Measurements from ENCODE around the gene ATP1A3.
A peak's percentile ranks its signal among the peaks of the same experiment; 100 is the strongest.
"Not testable (repeated sequence)": the region's sequence is repeated elsewhere in the genome, so short reads cannot be mapped to it uniquely, and the experiment has no call there.

ATP1A3 gene

DNA sequence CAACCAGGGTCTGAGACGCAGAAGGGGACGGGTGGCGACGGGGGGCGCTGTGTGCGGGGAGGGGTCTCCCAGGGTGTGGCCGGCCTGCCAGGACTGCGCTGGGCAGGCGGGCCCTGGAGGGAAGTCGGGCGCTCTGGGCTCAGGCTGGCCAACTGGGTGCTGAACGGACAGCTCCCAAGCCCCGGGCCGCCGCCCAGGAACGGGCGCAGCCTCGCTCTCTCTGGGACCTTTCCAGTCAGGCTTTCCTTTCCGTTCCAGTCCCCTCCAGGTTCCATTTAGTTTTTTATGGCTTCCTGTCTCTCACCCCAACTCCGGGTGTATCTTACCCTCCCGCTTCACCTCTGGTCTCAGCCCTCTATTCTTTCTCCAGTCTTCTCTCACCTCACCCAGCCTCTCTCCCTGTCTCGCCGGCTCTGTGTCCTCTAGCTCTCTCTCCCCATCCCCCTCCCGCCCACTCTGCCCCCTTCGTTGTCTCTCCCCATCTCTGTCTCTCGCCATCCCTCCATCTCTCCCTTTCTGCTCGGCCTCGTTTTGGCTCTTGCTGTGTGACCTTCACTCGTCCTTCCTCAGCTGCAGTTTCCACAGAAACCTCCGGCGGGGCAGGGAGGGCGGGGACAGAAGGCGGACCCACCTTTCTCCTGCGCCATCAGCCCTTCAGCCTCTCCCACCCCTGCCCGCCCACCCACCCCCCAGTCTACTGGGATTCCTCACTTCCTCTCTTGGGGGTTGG lies 3.3 kb upstream of the ATP1A3 start:
- no peaks in the 10 kb centered on the region for H3K36me3 Mint-ChIP-seq
- no peak overlapping the region for H3K27ac Mint-ChIP-seq
- H3K27me3 Mint-ChIP-seq: peaks cover 78% of the 10 kb centered on the region
- ATAC-seq: peak; percentile 48
- H3K4me1 Mint-ChIP-seq: peaks cover 44% of the 10 kb centered on the region
- no peaks in the 10 kb centered on the region for H3K9me3 Mint-ChIP-seq
- peak overlapping the region; percentile 66 for H3K4me3 Mint-ChIP-seq

GRCh38 chr19:41995959-41996797 lies 2.1 kb upstream of the ATP1A3 start:
- H3K36me3 Mint-ChIP-seq: no peaks in the 10 kb centered on the region
- H3K4me1 Mint-ChIP-seq: peaks cover 44% of the 10 kb centered on the region
- H3K4me3 Mint-ChIP-seq: peak overlapping the region; percentile 1
- ATAC-seq: no peak
- H3K9me3 Mint-ChIP-seq: no peaks in the 10 kb centered on the region
- H3K27me3 Mint-ChIP-seq: peaks cover 68% of the 10 kb centered on the region
- H3K27ac Mint-ChIP-seq: no peak overlapping the region

DNA sequence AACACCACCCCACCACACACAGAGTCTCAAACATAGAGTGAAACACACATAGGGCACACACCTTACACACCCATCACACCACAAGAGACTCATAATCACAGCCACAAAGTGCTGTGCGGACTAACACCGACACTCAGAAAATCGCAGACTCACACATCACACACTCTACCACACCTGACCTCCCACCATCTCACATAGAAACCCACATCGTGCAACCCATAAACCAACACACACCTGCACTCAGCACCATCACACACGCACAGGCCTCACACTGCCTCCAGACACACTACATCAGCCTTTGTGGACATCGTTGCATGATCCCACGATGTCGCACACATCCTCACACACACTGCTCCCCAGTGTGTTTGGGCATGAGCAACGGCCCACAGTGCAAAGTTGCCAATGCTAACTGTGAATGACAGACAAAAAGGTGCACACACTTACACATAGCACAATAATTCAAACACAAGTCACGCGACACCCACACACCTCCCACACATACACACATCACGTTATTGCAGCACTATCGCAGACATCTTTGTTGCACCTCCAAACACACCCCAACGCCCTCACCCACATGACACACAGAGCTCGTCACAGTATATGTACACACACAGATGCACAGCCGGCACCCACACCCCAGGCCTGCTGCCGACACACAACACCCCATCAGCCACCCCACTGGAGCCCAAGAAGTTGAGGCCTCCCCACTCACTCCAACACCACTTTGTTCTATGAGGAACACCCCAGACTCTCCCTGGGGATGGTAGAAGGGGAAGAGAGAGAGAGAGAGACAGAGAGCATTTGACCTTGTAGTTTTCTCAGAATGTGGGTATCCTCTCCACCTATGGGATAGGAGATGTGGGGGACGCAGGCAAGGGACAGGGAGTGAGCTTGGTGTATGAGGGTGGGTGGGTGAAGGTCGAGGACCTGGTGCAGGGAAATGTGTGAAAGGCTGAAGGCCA lies 1.2 kb upstream of the ATP1A3 start:
- ATAC-seq: no peak
- no peak overlapping the region for H3K27ac Mint-ChIP-seq
- no peaks in the 10 kb centered on the region for H3K9me3 Mint-ChIP-seq
- H3K36me3 Mint-ChIP-seq: no peaks in the 10 kb centered on the region
- H3K4me1 Mint-ChIP-seq: peaks cover 44% of the 10 kb centered on the region
- peak overlapping the region; percentile 20 for H3K4me3 Mint-ChIP-seq
- peaks cover 59% of the 10 kb centered on the region for H3K27me3 Mint-ChIP-seq

DNA sequence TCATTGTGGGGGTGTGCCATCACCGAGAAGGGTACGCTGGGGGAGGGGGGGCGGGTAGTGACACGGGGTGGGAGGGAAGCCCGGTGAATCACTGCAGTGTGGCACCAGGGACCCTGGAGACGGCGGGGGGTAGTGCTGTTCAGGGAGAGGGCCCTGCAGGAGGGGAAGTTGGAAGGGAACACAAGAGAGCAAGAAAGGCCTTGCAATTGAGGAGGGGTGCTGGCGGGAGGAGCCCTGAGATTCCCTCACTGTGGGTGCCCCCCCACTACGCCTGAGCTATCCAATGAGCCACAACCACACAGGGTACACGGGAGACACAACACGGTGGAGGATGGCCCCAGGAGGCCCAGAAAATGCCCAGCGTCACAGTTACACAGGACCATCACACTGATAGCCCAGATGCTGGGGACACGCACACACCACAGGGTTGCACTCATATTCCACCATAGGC lies 516 bp upstream of the ATP1A3 start:
- H3K27ac Mint-ChIP-seq: no peak overlapping the region
- no peak for ATAC-seq
- no peak overlapping the region for H3K4me3 Mint-ChIP-seq
- peaks cover 52% of the 10 kb centered on the region for H3K27me3 Mint-ChIP-seq
- H3K36me3 Mint-ChIP-seq: no peaks in the 10 kb centered on the region
- peaks cover 43% of the 10 kb centered on the region for H3K4me1 Mint-ChIP-seq
- H3K9me3 Mint-ChIP-seq: no peaks in the 10 kb centered on the region

GRCh38 chr19:41991925-41992569 lies 2.0 kb downstream of the ATP1A3 start:
- H3K36me3 Mint-ChIP-seq, H3K27ac Mint-ChIP-seq, H3K4me3 Mint-ChIP-seq: not testable (repeated sequence)

GRCh38 chr19:41991025-41991424 lies 3.0 kb downstream of the ATP1A3 start:
- Mint-ChIP-seq H3K36me3 (no peaks in the 10 kb centered on the region), H3K4me1 (peaks cover 17% of the 10 kb centered on the region), H3K27me3 (peaks cover 23% of the 10 kb centered on the region), H3K27ac (no peak overlapping the region), H3K4me3 (no peak overlapping the region), H3K9me3 (no peaks in the 10 kb centered on the region)
- ATAC-seq: no peak

More at GRCh38 chr19:41991925-41992569, 2.0 kb downstream of the ATP1A3 start:
- ATAC-seq, H3K9me3 Mint-ChIP-seq: not testable (repeated sequence)
- H3K4me1 Mint-ChIP-seq: peaks cover 26% of the 10 kb centered on the region
- peaks cover 33% of the 10 kb centered on the region for H3K27me3 Mint-ChIP-seq

- no peak overlapping the region for H3K27ac Mint-ChIP-seq
- no peak overlapping the region for H3K4me3 Mint-ChIP-seq
- no peaks in the 10 kb centered on the region for H3K9me3 Mint-ChIP-seq
- no peak for ATAC-seq
- H3K4me1 Mint-ChIP-seq: peaks cover 16% of the 10 kb centered on the region
- H3K27me3 Mint-ChIP-seq: peaks cover 19% of the 10 kb centered on the region
- no peaks in the 10 kb centered on the region for H3K36me3 Mint-ChIP-seq
Observed at GRCh38 chr19:41990615-41991014, 3.4 kb downstream of the ATP1A3 start.

GRCh38 chr19:41990028-41990427 lies 4.0 kb downstream of the ATP1A3 start:
- Mint-ChIP-seq H3K4me1 (peaks cover 10% of the 10 kb centered on the region), H3K4me3 (no peak overlapping the region), H3K27me3 (peaks cover 13% of the 10 kb centered on the region), H3K36me3 (no peaks in the 10 kb centered on the region), H3K9me3 (no peaks in the 10 kb centered on the region), H3K27ac (no peak overlapping the region)
- ATAC-seq: no peak

DNA sequence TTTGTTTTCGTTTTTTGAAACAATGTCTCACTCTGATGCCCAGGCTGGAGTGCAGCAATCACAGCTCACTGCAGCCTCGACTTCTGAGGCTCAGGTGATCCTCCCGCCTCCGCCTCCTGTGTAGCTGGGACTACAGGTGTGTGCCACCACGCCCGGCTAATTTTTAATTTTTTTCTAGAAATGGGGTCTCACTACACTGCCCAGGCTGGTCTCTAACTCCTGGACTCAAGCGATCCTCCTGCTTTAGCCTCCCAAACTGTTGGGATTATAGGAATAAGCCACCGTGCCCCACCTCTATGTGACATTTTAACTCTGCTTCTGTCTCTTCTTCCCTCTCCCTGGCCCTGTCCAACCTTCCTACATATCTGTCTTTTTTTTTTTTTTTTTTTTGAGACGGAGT lies 5.1 kb downstream of the ATP1A3 start:
- H3K4me3 Mint-ChIP-seq: no peak overlapping the region
- no peaks in the 10 kb centered on the region for H3K36me3 Mint-ChIP-seq
- no peak overlapping the region for H3K27ac Mint-ChIP-seq
- peaks cover 6% of the 10 kb centered on the region for H3K4me1 Mint-ChIP-seq
- H3K27me3 Mint-ChIP-seq: peaks cover 8% of the 10 kb centered on the region
- no peak for ATAC-seq
- H3K9me3 Mint-ChIP-seq: no peaks in the 10 kb centered on the region

DNA sequence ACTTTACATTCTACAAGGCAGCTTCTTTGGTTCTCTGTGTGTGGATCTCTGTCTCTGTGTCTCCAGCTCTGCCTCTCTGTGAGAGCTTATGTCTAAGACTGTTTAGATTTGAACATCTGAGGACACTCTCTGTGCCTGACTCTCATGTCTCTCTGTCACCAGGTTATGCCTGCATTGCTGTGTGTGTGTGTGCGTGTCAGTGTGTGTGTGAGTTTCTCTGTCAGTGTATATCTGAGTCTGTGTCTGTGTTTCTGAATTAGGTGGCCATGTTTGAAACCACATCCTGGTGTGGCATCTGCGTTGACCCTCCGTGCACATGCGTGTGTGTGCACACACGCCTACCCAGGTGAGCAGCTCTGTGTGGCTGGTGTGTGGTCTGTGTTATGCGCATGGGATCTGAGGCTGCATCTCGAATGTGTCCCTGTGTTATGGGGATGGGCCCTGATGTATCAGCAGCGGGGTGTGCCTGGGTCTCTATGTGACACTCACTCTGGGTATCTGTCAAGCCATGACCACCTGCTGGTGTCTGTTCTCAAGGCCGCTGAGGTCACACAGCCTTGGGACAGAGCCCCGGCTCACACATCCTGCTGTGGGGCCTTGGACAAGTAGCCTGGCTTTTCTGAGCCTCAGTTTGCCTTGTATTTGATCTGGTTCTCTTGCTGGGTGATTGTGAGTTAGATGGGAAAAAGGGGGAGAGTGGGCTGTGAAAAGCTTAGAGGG lies 6.7 kb downstream of the ATP1A3 start:
- Mint-ChIP-seq H3K36me3 (no peaks in the 10 kb centered on the region), H3K4me1 (no peaks in the 10 kb centered on the region), H3K9me3 (no peaks in the 10 kb centered on the region), H3K4me3 (no peak overlapping the region), H3K27me3 (peaks cover 1% of the 10 kb centered on the region), H3K27ac (no peak overlapping the region)
- no peak for ATAC-seq

DNA sequence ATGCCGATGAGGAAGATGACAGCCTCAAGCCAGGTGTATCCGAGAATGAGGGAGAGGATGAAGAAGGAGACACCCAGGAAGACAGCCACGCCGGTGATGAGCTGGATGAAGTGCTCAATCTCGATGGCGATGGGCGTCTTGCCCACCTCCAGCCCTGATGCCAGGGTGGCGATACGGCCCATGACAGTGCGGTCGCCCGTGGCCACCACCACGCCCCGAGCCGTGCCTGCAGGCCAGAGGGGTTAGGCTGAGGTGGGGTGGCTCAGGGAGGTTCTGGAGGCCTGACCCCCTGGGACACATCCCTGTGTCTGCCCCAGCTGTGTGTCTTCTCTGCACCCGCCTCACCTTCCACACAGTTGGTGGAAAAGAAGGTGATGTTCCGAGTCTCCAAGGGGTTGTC lies 9.1 kb downstream of the ATP1A3 start:
- no peak overlapping the region for H3K27ac Mint-ChIP-seq
- no peaks in the 10 kb centered on the region for H3K9me3 Mint-ChIP-seq
- H3K4me1 Mint-ChIP-seq: no peaks in the 10 kb centered on the region
- no peak overlapping the region for H3K4me3 Mint-ChIP-seq
- H3K27me3 Mint-ChIP-seq: no peaks in the 10 kb centered on the region
- ATAC-seq: no peak
- no peaks in the 10 kb centered on the region for H3K36me3 Mint-ChIP-seq

DNA sequence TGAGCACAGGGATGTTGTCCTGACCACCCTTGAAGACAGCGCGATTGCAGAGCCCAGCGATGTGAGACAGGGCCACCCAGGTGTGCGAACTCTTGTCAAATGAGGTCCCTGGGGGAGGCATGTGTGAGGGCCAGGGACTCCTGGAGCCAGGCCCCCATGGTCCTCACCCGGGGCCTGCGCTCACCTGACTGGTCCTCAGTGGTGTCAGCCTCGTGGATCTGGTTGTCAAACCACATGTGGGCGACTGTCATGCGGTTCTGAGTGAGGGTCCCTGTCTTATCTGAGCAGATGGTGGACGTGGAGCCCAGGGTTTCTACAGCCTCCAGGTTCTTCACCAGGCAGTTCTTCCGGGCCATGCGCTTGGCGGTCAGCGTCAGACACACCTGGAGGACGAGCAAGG lies 12.3 kb downstream of the ATP1A3 start:
- Mint-ChIP-seq H3K27ac (no peak overlapping the region), H3K36me3 (no peaks in the 10 kb centered on the region), H3K27me3 (no peaks in the 10 kb centered on the region), H3K4me3 (no peak overlapping the region), H3K9me3 (no peaks in the 10 kb centered on the region), H3K4me1 (no peaks in the 10 kb centered on the region)
- no peak for ATAC-seq

DNA sequence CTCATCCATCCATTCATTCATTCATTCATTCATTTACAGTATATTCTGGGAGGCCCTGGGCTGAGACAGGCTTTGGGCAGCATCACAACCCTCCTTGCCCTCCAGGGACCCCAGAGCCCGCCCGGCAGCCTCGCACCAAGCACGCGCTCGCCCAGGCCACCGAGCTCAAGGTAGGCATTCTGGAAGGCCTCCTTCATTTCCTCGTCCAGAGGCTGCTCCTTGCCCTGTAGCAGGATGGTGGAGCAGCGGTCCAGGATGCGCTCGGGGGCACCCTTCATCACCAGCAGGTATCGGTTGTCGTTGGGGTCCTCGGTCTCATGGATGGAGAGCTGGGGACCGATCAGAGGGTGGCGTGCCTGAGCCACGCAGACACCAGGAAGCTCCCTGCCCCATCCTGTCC lies 15.6 kb downstream of the ATP1A3 start:
- H3K27ac Mint-ChIP-seq: no peak overlapping the region
- H3K36me3 Mint-ChIP-seq: no peaks in the 10 kb centered on the region
- no peak overlapping the region for H3K4me3 Mint-ChIP-seq

GRCh38 chr19:41977916-41978315 lies 16.1 kb downstream of the ATP1A3 start:
- Mint-ChIP-seq H3K27me3 (no peaks in the 10 kb centered on the region), H3K27ac (no peak overlapping the region), H3K9me3 (no peaks in the 10 kb centered on the region), H3K36me3 (no peaks in the 10 kb centered on the region), H3K4me3 (no peak overlapping the region), H3K4me1 (no peaks in the 10 kb centered on the region)
- ATAC-seq: no peak

More for the DNA sequence above, 15.6 kb downstream of the ATP1A3 start:
- Mint-ChIP-seq H3K9me3 (no peaks in the 10 kb centered on the region), H3K4me1 (no peaks in the 10 kb centered on the region), H3K27me3 (no peaks in the 10 kb centered on the region)
- no peak for ATAC-seq

Measured in stimulated activated memory B cell treated with anti-CD40 and anti-IgM and Interleukin-4, amounts not matched to agents 10 μg/mL and 1 μg/mL and 100 μg/mL, for 72 hours (primary cell).